ENCODE results near the gene TMTC4.
"Not testable (repeated sequence)": the region's sequence is repeated elsewhere in the genome, so short reads cannot be mapped to it uniquely, and the experiment has no call there.

DNA sequence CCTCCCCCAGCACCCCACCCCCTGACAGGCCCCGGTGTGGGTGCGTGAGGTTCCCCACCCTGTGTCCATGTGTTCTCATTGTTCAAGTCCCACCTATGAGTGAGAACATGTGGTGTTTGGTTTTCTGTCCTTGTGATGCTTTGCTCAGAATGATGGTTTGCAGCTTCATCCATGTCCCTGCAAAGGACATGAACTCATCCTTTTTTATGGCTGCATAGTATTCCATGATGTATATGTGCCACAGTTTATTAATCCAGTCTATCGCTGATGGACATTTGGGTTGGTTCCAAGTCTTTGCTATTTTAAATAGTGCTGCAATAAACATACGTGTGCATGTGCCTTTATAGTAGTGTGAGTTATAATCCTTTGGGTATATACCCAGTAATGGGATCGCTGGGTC is 2.5 kb upstream of the TMTC4 start:
- not testable (repeated sequence) for TF ChIP-seq POLR2AphosphoS5 (IDR thresholded peaks at IDR 0.05); CTCF (IDR thresholded peaks at IDR 0.05; ENCODE audit: poor library complexity, severe bottlenecking); RAD21 (conservative IDR thresholded peaks at IDR 0.05); TAF1 (IDR thresholded peaks at IDR 0.05; ENCODE audit: low read depth); EZH2 (IDR thresholded peaks at IDR 0.05; ENCODE audit: borderline replicate concordance, insufficient read depth, low read length, poor library complexity, severe bottlenecking); REST (IDR thresholded peaks at IDR 0.05; ENCODE audit: borderline replicate concordance)
